GM21619 (cell line): ENCODE data around the gene EPHB3.

Source experiments
- ATAC-seq: cut with Tn5 transposase; IDR thresholded peaks from one replicate; pipeline ENCODE4 v1.9.1; 2021; ENCODE audit not compliant: unreplicated experiment

Gene EPHB3

GRCh38 chr3:184543256-184543655 lies 18.3 kb upstream of the EPHB3 start:
- no peak for ATAC-seq

DNA sequence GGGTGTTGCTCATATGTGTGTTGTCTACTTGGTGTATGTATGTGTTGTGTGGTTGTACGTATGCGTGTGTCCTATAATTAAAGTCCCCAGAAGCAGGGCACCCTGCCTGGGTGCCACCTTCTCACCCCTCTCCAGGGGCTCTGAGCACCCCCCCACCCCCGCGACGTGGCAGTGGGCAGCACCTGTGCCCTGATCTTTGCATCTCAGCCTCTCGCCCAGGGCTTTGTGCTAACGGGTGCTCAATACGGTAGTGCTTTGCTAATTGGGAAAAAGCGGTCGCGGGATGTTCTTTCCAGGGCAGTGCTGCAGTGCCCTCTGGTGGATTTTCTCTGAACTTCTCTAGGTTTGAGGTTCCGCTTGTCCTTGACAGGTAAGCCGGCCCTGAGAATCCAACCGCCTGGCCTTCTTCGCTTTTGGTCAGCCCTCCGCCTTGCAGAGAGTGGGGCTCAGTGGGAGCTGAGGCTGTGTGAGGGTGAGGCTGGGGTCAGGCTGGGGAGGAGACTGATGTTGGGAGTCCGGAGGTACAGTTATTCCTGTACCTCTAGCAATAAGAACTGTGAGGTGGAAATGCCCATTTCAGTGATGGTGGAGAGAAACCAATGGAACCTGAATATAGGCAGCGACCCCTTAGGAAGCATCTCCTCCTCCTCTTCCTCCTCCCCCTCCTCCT lies 17.6 kb upstream of the EPHB3 start:
- peak; percentile 56 for ATAC-seq

DNA sequence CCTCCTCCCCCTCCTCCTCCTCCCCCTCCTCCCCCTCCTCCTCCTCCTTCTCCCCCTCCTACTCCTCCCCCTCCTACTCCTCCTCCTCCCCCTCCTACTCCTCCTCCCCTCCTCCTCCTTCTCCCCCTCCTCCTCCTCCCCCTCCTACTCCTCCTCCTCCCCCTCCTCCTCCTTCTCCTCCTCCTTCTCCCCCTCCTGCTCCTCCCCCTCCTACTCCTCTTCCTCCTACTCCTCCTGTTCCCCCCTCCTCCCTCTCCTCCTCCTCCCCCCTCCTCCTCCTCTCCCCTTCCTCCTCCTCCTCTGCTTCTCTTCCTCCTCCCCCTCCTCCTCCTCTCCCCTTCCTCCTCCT lies 17.1 kb upstream of the EPHB3 start:
- no peak for ATAC-seq

DNA sequence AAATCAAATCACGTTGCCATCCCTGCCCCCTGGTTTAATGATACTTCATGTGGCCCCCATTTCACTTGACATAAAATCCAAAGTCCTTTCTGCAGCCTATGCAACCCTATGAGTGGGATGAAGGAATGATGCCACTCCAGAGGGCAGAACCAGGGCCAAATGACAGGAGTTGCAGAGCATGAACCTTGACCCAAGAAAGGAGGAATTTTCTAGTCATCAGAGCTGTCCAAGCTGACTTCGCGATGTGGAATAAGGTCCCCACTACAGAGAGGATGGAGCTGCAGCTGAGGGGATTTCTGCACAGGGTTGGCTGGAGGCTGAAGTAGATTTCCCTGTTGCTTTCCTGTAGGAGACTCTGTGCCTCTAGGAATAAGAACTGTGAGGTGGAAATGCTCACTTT lies 15.8 kb upstream of the EPHB3 start:
- ATAC-seq, result no peak

GRCh38 chr3:184546252-184546651 lies 15.3 kb upstream of the EPHB3 start:
- ATAC-seq, result no peak

GRCh38 chr3:184549796-184550577 lies 11.6 kb upstream of the EPHB3 start:
- ATAC-seq, result no peak

- no peak for ATAC-seq
These were observed 10.5 kb upstream of the EPHB3 start for GRCh38 chr3:184551103-184551502.

DNA sequence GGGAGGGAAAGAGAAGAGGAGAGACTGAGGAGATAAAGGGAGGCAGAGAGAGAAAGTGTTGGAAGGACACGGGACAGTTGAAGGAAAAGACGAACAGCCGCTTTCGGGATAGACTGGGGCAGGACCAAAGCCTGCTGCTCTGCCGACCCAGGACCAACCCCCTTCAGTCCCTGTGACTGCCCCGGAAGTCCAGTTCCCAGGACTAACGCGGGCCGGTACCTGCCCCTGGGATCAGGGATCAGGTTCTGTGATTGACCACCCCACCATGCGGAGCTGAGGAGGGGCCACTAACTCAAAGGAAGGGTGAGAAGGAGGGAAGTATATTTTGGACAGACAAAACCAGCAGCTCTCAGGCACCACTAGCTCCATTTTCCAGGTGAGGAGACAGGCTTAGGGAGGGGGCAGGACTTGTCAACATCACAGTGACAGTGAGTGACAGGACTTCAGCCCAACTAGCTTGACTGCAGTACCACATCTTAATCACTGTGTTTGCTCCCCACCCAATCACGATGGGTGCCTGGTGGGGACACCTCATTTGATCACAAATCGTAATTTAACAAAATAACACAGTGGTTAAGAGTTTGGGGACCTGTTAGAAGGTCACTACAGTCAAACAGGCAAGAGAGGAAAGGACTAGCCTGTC lies 9.8 kb upstream of the EPHB3 start:
- no peak for ATAC-seq

DNA sequence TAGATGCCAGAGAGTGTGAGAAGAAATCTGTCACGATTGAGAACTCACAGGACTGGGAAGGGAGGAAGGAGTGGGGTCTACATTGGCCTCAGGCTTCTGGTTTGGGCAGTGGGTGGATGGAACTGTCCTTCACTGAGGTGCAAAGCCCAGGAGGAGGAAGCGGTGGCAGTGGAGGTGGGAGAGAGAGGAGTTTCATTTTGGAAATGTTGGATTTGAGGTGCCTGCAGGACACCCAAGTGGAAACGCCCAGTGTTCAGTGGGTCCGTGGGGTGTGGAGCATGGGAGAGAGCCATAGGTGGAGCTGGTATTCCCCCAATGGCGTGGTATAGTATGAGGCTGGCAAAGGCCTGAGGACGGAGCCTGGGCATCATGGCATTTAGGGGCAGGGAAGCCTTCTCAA lies 9.3 kb upstream of the EPHB3 start:
- no peak for ATAC-seq

DNA sequence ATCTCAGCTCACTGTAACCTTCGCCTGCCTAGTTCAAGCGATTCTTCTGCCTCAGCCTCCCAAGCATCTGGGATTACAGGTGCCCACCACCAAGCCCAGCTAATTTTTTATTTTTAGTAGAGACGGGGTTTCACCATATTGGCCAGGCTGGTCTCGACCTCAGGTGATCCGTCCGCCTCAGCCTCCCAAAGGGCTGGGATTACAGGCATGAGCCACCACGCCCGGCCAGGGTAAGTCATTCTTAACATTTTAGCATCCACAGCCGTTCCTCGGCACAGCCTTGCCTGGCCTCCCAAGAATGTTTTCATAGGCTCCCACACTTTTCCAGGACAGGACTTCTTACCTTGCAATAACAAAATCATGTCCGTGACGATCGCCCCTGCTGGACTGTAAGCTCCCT lies 8.7 kb upstream of the EPHB3 start:
- ATAC-seq, result no peak

GRCh38 chr3:184553385-184553784 lies 8.2 kb upstream of the EPHB3 start:
- ATAC-seq, result no peak

- no peak for ATAC-seq
These were observed 7.1 kb upstream of the EPHB3 start for GRCh38 chr3:184554461-184554860.

GRCh38 chr3:184556582-184557347 lies 4.8 kb upstream of the EPHB3 start:
- no peak for ATAC-seq

- ATAC-seq, result no peak
These were observed 4.1 kb upstream of the EPHB3 start for GRCh38 chr3:184557348-184557950.

DNA sequence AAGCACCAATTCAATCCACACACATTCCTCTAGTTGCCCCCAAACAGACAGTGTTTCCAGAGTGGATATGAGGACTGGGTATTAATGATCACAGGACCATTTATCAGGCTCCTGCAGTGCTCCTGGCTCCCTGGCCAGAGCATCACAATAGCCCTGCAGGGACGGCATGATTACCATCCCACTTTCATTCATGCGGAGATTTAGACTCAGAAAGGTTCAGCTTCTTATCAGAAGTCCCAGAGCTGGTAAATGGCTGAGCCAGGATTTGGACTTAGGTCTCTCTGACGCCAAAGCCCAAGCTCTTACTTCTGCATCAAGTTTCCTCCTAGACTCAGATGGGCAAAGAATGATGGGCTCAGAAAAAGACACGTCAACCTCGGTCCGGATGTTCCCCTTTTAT lies 2.9 kb upstream of the EPHB3 start:
- no peak for ATAC-seq

DNA sequence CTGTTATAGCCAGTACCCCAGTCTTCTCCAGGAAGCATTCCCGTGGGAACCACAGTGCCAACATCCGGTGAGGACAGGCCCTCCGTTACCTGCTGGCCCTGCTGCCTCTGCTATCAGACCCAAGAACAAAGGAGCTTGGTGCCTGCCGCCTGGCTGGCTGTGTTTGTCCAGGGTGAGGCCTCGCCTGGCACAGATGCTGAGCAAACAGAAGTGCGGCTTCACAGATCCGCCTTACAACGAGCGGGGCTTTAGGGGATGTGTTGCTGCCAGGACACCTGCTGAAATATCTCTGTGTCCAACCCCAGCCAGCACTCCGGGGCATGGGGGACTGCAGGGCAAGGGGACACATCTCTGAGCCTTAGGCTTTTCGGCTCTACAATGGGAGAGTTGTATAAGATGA lies 2.2 kb upstream of the EPHB3 start:
- no peak for ATAC-seq

DNA sequence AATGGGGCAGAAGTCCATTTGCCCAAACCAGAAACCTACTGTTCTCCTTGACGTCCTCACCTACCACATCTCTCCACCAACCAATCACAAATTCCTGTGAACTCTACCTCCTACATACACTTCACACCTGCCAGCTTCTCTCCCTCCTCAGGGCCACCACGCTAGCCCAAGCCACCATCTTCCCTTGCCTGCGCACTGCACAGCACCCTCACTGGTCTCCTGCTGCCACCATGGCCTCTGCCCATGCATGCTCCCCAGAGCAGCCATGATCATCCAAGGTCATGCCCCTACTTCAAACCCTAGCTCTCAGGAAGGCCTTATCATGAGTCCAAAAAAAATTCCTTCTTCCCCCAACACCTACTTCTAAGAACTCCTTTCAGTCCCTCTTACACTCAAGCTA lies 1.1 kb upstream of the EPHB3 start:
- ATAC-seq, result no peak

GRCh38 chr3:184561913-184562877 lies 610 bp downstream of the EPHB3 start:
- no peak for ATAC-seq

- ATAC-seq, result no peak
These were observed 1.4 kb downstream of the EPHB3 start for GRCh38 chr3:184562878-184563560.

- no peak for ATAC-seq
These were observed 2.0 kb downstream of the EPHB3 start for GRCh38 chr3:184563561-184563925.
